D721Med (cell line): ENCODE measurements around the gene ENG.

Experiments
- DNase-seq: peaks from one replicate; pipeline ENCODE4 v3.0.0; 2011; ENCODE audit warnings: low spot score; ENCODE audit not compliant: insufficient read length
- FAIRE-seq: peaks from 2 replicates; lab custom pipeline; 2011; peaks lifted over from hg19 to GRCh38; lab: Jason Lieb, UNC
- TF ChIP-seq, protein P1 (sequence below): IDR thresholded peaks from 2 replicates; pipeline ENCODE4 v1.5.1; 2012; ENCODE audit warnings: mild to moderate bottlenecking, control low read depth; ENCODE audit not compliant: insufficient read depth; ENCODE audit errors: missing control alignments

Gene ENG

DNA sequence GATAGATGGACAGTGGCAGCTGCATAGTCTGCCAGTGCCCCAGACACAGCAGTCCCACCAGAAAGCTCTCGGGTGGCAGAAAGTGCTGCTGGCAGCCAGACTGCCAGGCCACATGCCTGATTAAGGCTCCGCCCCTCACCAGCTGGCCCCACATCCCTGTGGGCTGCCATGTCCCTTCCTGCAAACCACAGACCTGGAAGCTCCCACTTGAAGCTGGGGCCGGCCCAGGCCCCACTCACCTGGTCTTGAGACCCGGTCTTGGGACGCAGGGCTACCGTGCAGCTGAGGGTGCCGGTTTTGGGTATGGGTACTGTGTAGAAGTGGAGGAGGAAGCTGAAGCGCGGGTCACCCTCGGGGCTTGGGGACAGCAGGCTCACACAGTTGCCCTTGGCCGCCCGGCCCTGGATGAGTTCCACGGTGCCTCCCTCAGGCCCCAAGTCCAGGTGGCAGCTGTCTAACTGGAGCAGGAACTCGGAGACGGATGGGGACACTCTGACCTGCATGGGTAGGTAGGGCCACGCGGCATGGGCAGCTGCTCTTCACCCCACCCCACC lies 36.5 kb downstream of the ENG start:
- DNase-seq (no peak), FAIRE-seq (no peak)
- TF ChIP-seq, protein P1, sequence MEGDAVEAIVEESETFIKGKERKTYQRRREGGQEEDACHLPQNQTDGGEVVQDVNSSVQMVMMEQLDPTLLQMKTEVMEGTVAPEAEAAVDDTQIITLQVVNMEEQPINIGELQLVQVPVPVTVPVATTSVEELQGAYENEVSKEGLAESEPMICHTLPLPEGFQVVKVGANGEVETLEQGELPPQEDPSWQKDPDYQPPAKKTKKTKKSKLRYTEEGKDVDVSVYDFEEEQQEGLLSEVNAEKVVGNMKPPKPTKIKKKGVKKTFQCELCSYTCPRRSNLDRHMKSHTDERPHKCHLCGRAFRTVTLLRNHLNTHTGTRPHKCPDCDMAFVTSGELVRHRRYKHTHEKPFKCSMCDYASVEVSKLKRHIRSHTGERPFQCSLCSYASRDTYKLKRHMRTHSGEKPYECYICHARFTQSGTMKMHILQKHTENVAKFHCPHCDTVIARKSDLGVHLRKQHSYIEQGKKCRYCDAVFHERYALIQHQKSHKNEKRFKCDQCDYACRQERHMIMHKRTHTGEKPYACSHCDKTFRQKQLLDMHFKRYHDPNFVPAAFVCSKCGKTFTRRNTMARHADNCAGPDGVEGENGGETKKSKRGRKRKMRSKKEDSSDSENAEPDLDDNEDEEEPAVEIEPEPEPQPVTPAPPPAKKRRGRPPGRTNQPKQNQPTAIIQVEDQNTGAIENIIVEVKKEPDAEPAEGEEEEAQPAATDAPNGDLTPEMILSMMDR = no peak

- DNase-seq = no peak
- TF ChIP-seq, protein P1 = no peak
- FAIRE-seq = no peak
Observed at GRCh38 chr9:127816728-127817127, 37.7 kb downstream of the ENG start.

GRCh38 chr9:127816362-127816725 lies 38.1 kb downstream of the ENG start:
- FAIRE-seq = no peak
- TF ChIP-seq, protein P1 = no peak
- no peak for DNase-seq

DNA sequence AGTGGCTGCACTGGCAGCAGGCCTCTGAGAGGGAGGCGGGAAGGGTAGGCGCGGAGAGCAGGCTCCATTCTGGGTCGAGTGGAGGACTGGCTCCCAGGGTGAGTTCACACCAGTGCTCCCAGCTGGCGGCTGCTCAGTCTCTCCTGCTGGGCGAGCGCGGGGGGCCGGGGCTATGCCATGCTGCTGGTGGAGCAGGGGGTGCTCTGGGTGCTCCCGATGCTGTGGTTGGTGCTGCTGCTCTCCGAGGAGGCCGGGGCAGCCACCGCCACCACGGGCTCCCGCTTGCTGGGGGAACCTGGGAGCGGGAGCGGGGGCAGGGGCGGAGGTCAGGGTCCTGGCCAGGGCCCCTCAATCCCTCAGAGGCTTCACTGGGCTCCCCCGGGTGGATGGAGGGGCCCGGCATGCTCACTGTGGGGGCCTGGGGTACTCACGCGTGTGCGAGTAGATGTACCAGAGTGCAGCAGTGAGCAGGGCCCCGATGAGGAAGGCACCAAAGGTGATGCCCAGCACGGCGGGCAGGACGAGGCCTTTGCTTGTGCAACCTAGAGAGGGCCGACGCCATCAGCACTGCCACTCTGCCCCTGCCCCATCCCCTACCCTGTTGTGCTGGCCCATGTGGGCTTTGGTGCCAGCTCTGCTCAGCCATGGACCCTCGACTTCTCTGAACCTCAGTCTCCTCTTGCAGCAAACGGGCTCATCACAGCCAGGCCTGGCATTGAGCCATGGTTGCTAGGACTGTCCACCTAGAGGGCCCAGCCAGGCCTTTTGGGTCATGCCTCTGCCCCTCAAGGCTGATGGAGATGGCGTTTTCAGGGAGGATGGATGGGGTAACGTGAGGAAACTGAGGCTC lies 38.7 kb downstream of the ENG start:
- DNase-seq (no peak), FAIRE-seq (no peak)
- TF ChIP-seq, protein P1 = no peak

DNA sequence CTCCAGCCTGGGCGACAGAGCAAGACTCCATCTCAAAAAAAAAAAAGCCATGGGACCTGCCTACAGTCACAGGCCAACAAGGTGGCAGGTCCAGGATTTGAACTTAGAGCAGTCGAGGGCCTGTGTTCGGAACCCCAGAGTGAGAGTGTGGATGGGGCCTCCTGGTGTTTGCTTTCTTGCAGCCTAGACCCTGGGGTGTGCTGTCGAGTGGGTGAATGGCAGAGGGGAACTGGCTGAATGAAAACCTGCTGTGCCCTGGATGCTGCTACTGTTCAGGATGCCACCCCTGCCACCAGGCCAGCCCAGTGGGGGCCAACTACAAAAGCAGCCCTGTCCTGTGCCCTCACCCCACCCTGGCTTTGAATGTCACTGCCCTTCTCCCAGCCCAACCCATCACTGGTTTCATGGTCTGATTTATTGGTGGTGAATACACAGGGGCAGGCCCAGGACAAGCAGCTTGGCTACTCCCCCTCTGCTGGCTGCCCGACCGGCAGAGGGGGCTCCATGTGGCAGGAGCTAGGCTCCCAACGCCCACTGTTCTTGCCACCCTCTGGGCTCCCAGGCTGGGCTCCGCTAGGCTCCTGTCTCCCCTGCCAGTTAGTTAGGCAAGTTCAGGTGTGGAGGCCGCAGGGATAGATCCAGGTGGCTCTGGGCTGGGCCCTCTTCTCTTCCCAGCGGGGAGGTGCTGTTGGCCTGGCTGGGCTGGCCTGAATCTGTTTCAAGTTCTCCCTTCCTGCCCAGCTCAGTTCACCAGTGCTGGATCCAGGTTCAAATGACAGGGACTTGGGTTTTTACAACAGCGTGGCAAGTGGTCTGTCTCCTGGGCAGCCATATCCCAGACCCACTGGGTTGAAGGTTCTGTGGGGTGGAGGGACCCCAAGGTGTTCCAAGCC lies 39.6 kb downstream of the ENG start:
- FAIRE-seq = no peak
- TF ChIP-seq, protein P1 = no peak
- no peak for DNase-seq

- TF ChIP-seq, protein P1 = no peak
- DNase-seq (no peak), FAIRE-seq (no peak)
Observed at GRCh38 chr9:127813686-127814226, 40.7 kb downstream of the ENG start.
